Epithelial cell of proximal tubule (primary cell): ENCODE results near the gene ARHGAP26. TPM values are rescaled to one million over a fixed set of nuclear protein-coding genes. Genes with fewer than 3 reads are reported as not detected.

Experiments used
- DNase-seq: peaks from one replicate; pipeline ENCODE4 v3.0.0-alpha.2; 2011; ENCODE audit warnings: low read depth
- H3K4me3 ChIP-seq: 2 replicates; pipeline ENCODE4 v1.5.1; 2011; ENCODE audit warnings: low read depth, mild to moderate bottlenecking, low read length
- CTCF ChIP-seq: conservative IDR thresholded peaks from 2 replicates; pipeline ENCODE4 v1.5.1; 2012; ENCODE audit warnings: low read depth, mild to moderate bottlenecking, low read length
- total RNA-seq: library from RNA; depleted of rRNA; stranded (reverse); fragments of >200 nt; gene quantifications from 2 replicates; pipeline ENCODE4 v1.2.3, GENCODE V29; 2015

ARHGAP26 gene
- total RNA-seq, 1 donor from 2014 or later: 7.0 TPM

DNA sequence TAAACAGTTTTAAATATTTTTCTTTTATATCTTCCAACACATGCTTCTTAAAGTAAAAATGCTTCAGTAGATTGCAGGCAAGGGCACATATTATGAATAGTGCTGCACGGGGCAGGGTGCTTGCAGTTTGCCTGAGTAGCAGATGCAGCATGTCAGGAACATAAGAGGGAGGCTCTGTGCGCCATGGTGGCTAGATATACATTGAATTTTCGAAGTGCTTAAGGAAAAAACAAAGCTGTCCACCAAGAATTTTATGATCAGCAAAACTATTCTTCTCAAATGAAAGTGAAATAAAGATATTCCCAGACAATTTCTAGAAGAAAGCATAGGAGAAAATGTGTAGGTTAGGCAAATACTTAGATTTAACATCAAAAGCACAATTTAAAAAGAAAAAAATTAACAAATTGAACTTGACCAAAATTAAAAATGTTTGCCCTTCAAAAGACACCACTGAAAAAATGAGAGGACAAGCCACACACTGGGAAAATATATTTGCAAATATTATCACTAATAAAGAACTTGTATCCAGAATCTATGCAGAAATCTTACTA is 420.2 kb downstream of the ARHGAP26 start:
- DNase-seq: no peak
- no peak overlapping the region for H3K4me3 ChIP-seq
- TF ChIP-seq CTCF: no peak

- no peak for TF ChIP-seq CTCF
- H3K4me3 ChIP-seq: no peak overlapping the region
- DNase-seq: no peak
Measured at GRCh38 chr5:143191720-143192119, 421.5 kb downstream of the ARHGAP26 start.

DNA sequence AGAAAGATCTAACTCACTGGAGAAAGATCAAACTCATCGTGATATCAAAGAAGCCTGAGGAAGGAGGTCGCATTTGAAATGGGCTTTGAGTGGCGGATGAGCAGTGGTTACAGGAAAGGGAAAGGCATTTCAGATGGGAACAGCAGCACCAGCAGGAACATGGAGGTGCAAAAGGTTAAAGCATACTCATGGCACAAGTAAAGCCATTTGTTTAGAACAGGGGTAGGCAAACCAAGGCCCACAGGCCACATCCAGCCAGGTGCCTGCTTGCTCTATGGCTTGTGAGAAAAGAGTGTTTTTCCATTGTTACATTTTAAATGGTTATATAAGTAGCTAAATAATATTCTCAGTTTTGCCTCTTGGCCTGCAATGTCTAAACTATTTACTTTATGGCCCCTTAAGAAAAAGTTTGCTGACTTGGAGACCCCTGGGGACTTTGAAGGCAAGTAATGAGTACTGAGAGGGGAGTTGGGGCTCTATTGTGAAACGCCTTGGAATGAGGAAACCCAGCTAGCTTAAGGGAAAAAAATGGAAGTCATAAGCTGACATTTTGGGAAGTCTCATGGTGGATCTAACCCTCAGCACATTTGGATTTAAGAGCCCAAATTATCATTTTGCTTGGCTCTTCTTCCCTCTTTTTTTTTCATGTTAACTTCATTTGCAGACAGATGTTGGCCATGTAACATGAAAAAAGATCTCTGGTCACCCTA is 422.2 kb downstream of the ARHGAP26 start:
- H3K4me3 ChIP-seq: no peak overlapping the region
- DNase-seq: no peak
- TF ChIP-seq CTCF: no peak

DNA sequence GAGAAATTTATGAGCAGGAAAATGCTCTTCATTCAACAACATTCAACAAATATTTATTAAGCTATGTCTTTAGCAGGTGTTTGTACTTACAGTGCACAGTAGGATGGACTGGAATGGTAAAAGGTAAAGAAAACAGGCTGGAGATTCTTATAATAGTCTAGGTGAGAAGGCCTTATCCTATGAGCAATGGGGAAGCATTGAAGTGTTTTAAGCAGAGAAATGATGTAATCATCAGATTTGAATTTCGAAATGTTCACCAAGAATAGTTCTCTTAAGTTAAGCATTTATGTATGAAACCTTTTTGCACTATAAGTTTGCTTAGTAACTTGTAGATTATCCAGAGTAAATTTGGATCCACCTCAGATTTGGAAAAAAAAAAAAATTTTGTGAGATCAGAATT is 424.0 kb downstream of the ARHGAP26 start:
- TF ChIP-seq CTCF: no peak
- no peak for DNase-seq
- no peak overlapping the region for H3K4me3 ChIP-seq

- H3K4me3 ChIP-seq: no peak overlapping the region
- no peak for TF ChIP-seq CTCF
- no peak for DNase-seq
Measured at GRCh38 chr5:143194713-143195112, 424.5 kb downstream of the ARHGAP26 start.

GRCh38 chr5:143195491-143195890 is 425.3 kb downstream of the ARHGAP26 start:
- no peak for TF ChIP-seq CTCF
- DNase-seq: no peak
- no peak overlapping the region for H3K4me3 ChIP-seq
